SK-N-SH (cell line): ENCODE results near the gene LGALS8. TPM values are rescaled to one million over a fixed set of nuclear protein-coding genes. Genes with fewer than 3 reads are reported as not detected.

ENCODE experiments used
- CTCF ChIA-PET: fragments of 300-600, 350-600 bp; formaldehyde crosslinking; extraction: SDS; loops from one replicate; lab custom pipeline; 2021; lab: Yijun Ruan, JAX
- POLR2A ChIA-PET: fragments of 350-600 bp; sonication (Branson Sonifier 250); formaldehyde crosslinking; extraction: SDS; loops from one replicate; lab custom pipeline; 2020; ENCODE audit warnings: antibody characterized with exemption, inconsistent platforms; lab: Yijun Ruan, JAX
- DNase-seq: peaks from one replicate; pipeline ENCODE4 v3.0.0; 2012
- H2AFZ ChIP-seq: fragments of 200-600 bp; sonication (generic); 2 replicates; pipeline ENCODE4 v1.8.1; 2016; ENCODE audit warnings: antibody characterized with exemption, mild to moderate bottlenecking, low read depth
- H3F3A ChIP-seq: fragments of 200-600 bp; sonication (generic); replicated peaks from 2 replicates; pipeline ENCODE3; 2016; ENCODE audit warnings: antibody characterized with exemption, mild to moderate bottlenecking; ENCODE audit not compliant: insufficient read depth
- H3K27ac ChIP-seq, 2 experiments: fragments of 200-500 bp in 1 of 2; fragments of 200-600 bp in 1 of 2; sonication (Bioruptor generic) in 1 of 2; sonication (generic), shearing (Covaris generic) in 1 of 2; 2 replicates each; pipeline versions ENCODE4 v1.5.1 to v1.6.1; 2014 to 2016; ENCODE audit warnings: low read depth in 2 of 2, inconsistent platforms in 1 of 2, low read length in 1 of 2, mild to moderate bottlenecking in 1 of 2, mixed read lengths in 1 of 2
- H3K27me3 ChIP-seq: fragments of 200-600 bp; sonication (generic), shearing (Covaris generic); 2 replicates; pipeline ENCODE4 v1.6.1; 2016; ENCODE audit warnings: mixed run types; ENCODE audit not compliant: insufficient read depth
- H3K36me3 ChIP-seq, 2 experiments: fragments of 200-500 bp in 1 of 2; fragments of 200-600 bp in 1 of 2; sonication (Bioruptor generic) in 1 of 2; sonication (generic) in 1 of 2; replicated peaks in 1 of 2; 2 replicates each; pipeline versions ENCODE3 to v1.5.1; 2014 to 2016; ENCODE audit warnings: low read length in 1 of 2, mild to moderate bottlenecking in 1 of 2; ENCODE audit not compliant: insufficient read depth in 2 of 2, control insufficient read depth in 1 of 2
- H3K4me1 ChIP-seq, 2 experiments: fragments of 200-500 bp in 1 of 2; fragments of 200-600 bp in 1 of 2; sonication (Bioruptor generic) in 1 of 2; sonication (generic), shearing (Covaris generic) in 1 of 2; 2 replicates each; pipeline versions ENCODE4 v1.5.1 to v1.6.1; 2014 to 2016; ENCODE audit warnings: low read depth in 1 of 2, low read length in 1 of 2, mixed run types in 1 of 2; ENCODE audit not compliant: insufficient read depth in 2 of 2, control insufficient read depth in 1 of 2
- H3K4me2 ChIP-seq: fragments of 200-600 bp; sonication (generic), shearing (Covaris generic); 2 replicates; pipeline ENCODE4 v1.6.1; 2017; ENCODE audit warnings: mixed run types
- H3K4me3 ChIP-seq, 2 experiments: fragments of 200-500 bp in 1 of 2; fragments of 200-600 bp in 1 of 2; sonication (Bioruptor generic) in 1 of 2; sonication (generic), shearing (Covaris generic) in 1 of 2; 2 replicates each; pipeline versions ENCODE4 v1.5.1 to v1.8.1; 2014 to 2016; ENCODE audit warnings: low read depth in 2 of 2, inconsistent platforms in 1 of 2, low read length in 1 of 2, mild to moderate bottlenecking in 1 of 2, mixed read lengths in 1 of 2, moderate library complexity in 1 of 2
- H3K79me2 ChIP-seq: fragments of 200-600 bp; sonication (generic); 2 replicates; pipeline ENCODE4 v1.8.1; 2017; ENCODE audit warnings: mild to moderate bottlenecking; ENCODE audit not compliant: insufficient read depth
- H3K9ac ChIP-seq: fragments of 200-600 bp; sonication (generic); 2 replicates; pipeline ENCODE4 v1.6.1; 2017; ENCODE audit warnings: mixed run types
- H3K9me2 ChIP-seq: fragments of 200-600 bp; sonication (generic); 2 replicates; pipeline ENCODE4 v1.6.1; 2017; ENCODE audit warnings: mixed run types
- H3K9me3 ChIP-seq: fragments of 200-600 bp; sonication (generic); 2 replicates; pipeline ENCODE4 v1.6.1; 2017; ENCODE audit warnings: mixed run types, mild to moderate bottlenecking, moderate library complexity
- H4K20me1 ChIP-seq: fragments of 200-600 bp; sonication (generic); 2 replicates; pipeline ENCODE4 v1.6.1; 2017; ENCODE audit warnings: mild to moderate bottlenecking, mixed run types; ENCODE audit not compliant: insufficient read depth
- ELF1 ChIP-seq: IDR thresholded peaks from 2 replicates; pipeline ENCODE4 v1.4.0; 2012
- FOSL2 ChIP-seq: IDR thresholded peaks from 2 replicates; pipeline ENCODE4 v1.4.0; 2012; ENCODE audit warnings: low read depth, mild to moderate bottlenecking, moderate library complexity, borderline replicate concordance
- FOXJ3 ChIP-seq: sonication (generic); formaldehyde crosslinking; IDR thresholded peaks from 2 replicates; pipeline ENCODE4 v1.5.1; 2020; ENCODE audit warnings: mild to moderate bottlenecking, missing genetic modification reagents
- FOXM1 ChIP-seq: IDR thresholded peaks from 2 replicates; pipeline ENCODE4 v1.4.0; 2012; ENCODE audit warnings: low read depth, mild to moderate bottlenecking
- GABPA ChIP-seq: IDR thresholded peaks from 2 replicates; pipeline ENCODE4 v1.4.0; 2012; ENCODE audit warnings: low read depth, mild to moderate bottlenecking
- GATA2 ChIP-seq: sonication (generic); formaldehyde crosslinking; IDR thresholded peaks from 2 replicates; pipeline ENCODE4 v1.5.0; 2020; ENCODE audit warnings: mild to moderate bottlenecking, missing genetic modification reagents
- IRF3 ChIP-seq: fragments of 150-350 bp; IDR thresholded peaks from 2 replicates; pipeline ENCODE4 v1.6.1; 2016; ENCODE audit warnings: mild to moderate bottlenecking, low read depth, low read length
- JUND ChIP-seq: IDR thresholded peaks from 2 replicates; pipeline ENCODE4 v1.4.0; 2012
- NRF1 ChIP-seq: IDR thresholded peaks from 2 replicates; pipeline ENCODE4 v1.6.1; 2012; ENCODE audit warnings: low read depth, mild to moderate bottlenecking, low read length
- RCOR1 ChIP-seq: fragments of 150-350 bp; IDR thresholded peaks from 2 replicates; pipeline ENCODE4 v1.6.1; 2017; ENCODE audit warnings: antibody characterized with exemption, low read length
- RFX5 ChIP-seq: IDR thresholded peaks from 2 replicates; pipeline ENCODE4 v1.6.1; 2012; ENCODE audit warnings: mild to moderate bottlenecking, improper control_type of control experiment, low read length
- RXRA ChIP-seq: IDR thresholded peaks from 2 replicates; pipeline ENCODE4 v1.4.0; 2012; ENCODE audit warnings: low read depth, mild to moderate bottlenecking, borderline replicate concordance
- SIN3A ChIP-seq: IDR thresholded peaks from 2 replicates; pipeline ENCODE4 v1.6.1; 2012; ENCODE audit warnings: low read depth, mild to moderate bottlenecking, low read length, moderate library complexity, borderline replicate concordance
- SMC3 ChIP-seq: IDR thresholded peaks from 2 replicates; pipeline ENCODE4 v1.6.1; 2012; ENCODE audit warnings: low read depth, low read length, improper control_type of control experiment
- TAF1 ChIP-seq: IDR thresholded peaks from 2 replicates; pipeline ENCODE4 v1.6.1; 2012; ENCODE audit warnings: low read depth, mild to moderate bottlenecking, low read length, moderate library complexity, borderline replicate concordance
- TCF12 ChIP-seq: IDR thresholded peaks from 2 replicates; pipeline ENCODE4 v1.4.0; 2012
- TEAD4 ChIP-seq: IDR thresholded peaks from 2 replicates; pipeline ENCODE4 v1.4.0; 2012; ENCODE audit warnings: mild to moderate bottlenecking, borderline replicate concordance; ENCODE audit not compliant: insufficient read depth
- YY1 ChIP-seq: IDR thresholded peaks from 2 replicates; pipeline ENCODE4 v1.4.0; 2012; ENCODE audit warnings: low read depth, mild to moderate bottlenecking
- WGBS: methylation state at CpG from one replicate; pipeline ENCODE4 v1.1.6; 2017; ENCODE audit warnings: low lambda C conversion rate; 5-methylcytosine and 5-hydroxymethylcytosine counted together
- polyA plus RNA-seq, 3 experiments: library from polyadenylated mRNA; depleted of rRNA; stranded (reverse); fragments of >200 nt; gene quantifications; 2 replicates each; pipeline ENCODE4 v1.2.3, GENCODE V29; 2012
- TF ChIP-seq, protein P1 (sequence below): fragments of 150-350 bp; IDR thresholded peaks from 2 replicates; pipeline ENCODE4 v1.6.1; 2017; ENCODE audit warnings: antibody characterized with exemption, low read length, low read depth, borderline replicate concordance
- TF ChIP-seq, protein P2 (sequence below): fragments of 200-600 bp; sonication (generic); IDR thresholded peaks from 2 replicates; pipeline ENCODE4 v1.6.1; 2017; ENCODE audit warnings: antibody characterized with exemption, mild to moderate bottlenecking, moderate library complexity

The LGALS8 gene
- polyA plus RNA-seq, 1 of the 3 experiments (the other 2 are of a cell fraction) = 18.9 TPM

GRCh38 chr1:236530286-236530685 is 6.5 kb downstream of the LGALS8 start:
- peaks cover 4% of the 10 kb centered on the region for H3F3A ChIP-seq
- WGBS = 90% methylated on average over 1 of the region's 1 CpG
- H3K9me2 ChIP-seq = no peaks in the 10 kb centered on the region
- no peaks in the 10 kb centered on the region for H4K20me1 ChIP-seq
- no peak overlapping the region for H3K4me2 ChIP-seq
- POLR2A ChIA-PET = no interaction called here
- H3K4me3 ChIP-seq = no peak overlapping the region
- no peak overlapping the region for H2AFZ ChIP-seq
- no peaks in the 10 kb centered on the region for H3K9me3 ChIP-seq
- no peaks in the 10 kb centered on the region for H3K27me3 ChIP-seq
- H3K27ac ChIP-seq = no peak overlapping the region
- CTCF ChIA-PET = interaction anchor here (1.6 kb wide), 1 partner anchor 21 kb away, joined by 3 read pairs; no protein-coding TSS in a partner anchor
- H3K36me3 ChIP-seq = peaks cover 4 to 25% of the 10 kb centered on the region in 2 experiments
- DNase-seq = no peak
- peaks cover 4% of the 10 kb centered on the region for H3K79me2 ChIP-seq
- no peak overlapping the region for H3K9ac ChIP-seq
- TF ChIP-seq FOXM1 (no peak), ELF1 (no peak), IRF3 (no peak), SMC3 (no peak), FOSL2 (no peak), TCF12 (no peak), FOXJ3 (CRISPR knock-in tag) (no peak), TEAD4 (no peak), GATA2 (CRISPR knock-in tag) (no peak), SIN3A (no peak), NRF1 (no peak), RCOR1 (no peak), YY1 (no peak), JUND (no peak), RXRA (no peak), RFX5 (no peak), TAF1 (no peak), GABPA (no peak)
- TF ChIP-seq, protein P1, sequence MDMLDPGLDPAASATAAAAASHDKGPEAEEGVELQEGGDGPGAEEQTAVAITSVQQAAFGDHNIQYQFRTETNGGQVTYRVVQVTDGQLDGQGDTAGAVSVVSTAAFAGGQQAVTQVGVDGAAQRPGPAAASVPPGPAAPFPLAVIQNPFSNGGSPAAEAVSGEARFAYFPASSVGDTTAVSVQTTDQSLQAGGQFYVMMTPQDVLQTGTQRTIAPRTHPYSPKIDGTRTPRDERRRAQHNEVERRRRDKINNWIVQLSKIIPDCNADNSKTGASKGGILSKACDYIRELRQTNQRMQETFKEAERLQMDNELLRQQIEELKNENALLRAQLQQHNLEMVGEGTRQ = no peak
- TF ChIP-seq, protein P2, sequence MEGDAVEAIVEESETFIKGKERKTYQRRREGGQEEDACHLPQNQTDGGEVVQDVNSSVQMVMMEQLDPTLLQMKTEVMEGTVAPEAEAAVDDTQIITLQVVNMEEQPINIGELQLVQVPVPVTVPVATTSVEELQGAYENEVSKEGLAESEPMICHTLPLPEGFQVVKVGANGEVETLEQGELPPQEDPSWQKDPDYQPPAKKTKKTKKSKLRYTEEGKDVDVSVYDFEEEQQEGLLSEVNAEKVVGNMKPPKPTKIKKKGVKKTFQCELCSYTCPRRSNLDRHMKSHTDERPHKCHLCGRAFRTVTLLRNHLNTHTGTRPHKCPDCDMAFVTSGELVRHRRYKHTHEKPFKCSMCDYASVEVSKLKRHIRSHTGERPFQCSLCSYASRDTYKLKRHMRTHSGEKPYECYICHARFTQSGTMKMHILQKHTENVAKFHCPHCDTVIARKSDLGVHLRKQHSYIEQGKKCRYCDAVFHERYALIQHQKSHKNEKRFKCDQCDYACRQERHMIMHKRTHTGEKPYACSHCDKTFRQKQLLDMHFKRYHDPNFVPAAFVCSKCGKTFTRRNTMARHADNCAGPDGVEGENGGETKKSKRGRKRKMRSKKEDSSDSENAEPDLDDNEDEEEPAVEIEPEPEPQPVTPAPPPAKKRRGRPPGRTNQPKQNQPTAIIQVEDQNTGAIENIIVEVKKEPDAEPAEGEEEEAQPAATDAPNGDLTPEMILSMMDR = no peak
- H3K4me1 ChIP-seq = no peaks in the 10 kb centered on the region; a peak in 2 of 4 replicates
